Heart left ventricle (tissue), 13 donors: ENCODE results near the gene SCGB1C2.

ENCODE experiments used
- POLR2A ChIP-seq, 2 donors: fragments of 450-650 bp; IDR thresholded peaks; one replicate each; pipeline ENCODE4 v1.6.1; 2017; ENCODE audit warnings: antibody characterized with exemption in 2 of 2, mild to moderate bottlenecking in 2 of 2, moderate library complexity in 2 of 2
- TF ChIP-seq, protein P1 (sequence below), 12 donors: fragments of 200-600 bp; sonication (generic) in 4 of 12; IDR thresholded peaks; one replicate each; pipeline versions ENCODE4 v1.5.0 to v1.8.0; 2018 to 2022; ENCODE audit warnings: antibody characterized with exemption in 12 of 12, mild to moderate bottlenecking in 5 of 12
- donor health status: ischemic (EF 13 %, LVEDD 7.1; RV severe dilation, severe dysfunction).
- donor health status: DM: no; HTN: yes; CAD: no.
- donor health status: DM: no; HTN: no; CAD: no.
- donor health status: ischemic (EF 25% LVEDD 6.9; RV normal size, moderate dysfunction).
- donor health status: ischemic (EF 25% LVEDD 5.7; RV mildly dilated, moderate dysfunction).
- donor health status: ischemic (EF 35%, LVEDD 5.7; RV mildly dilated, moderate dysfunction).
- donor health status: nonischemic (EF 11% LVEDD 7.7; RV severe dilation, severe dysfunction).
- donor health status: DM: yes; HTN: yes; CAD: no.
- donor health status: PGD.
- donor health status: ischemic (EF 29% LVEDD 5.4; RV normal size, mild dysfunction).
- donor health status: nonischemic (EF 23%, LVEDD 6.1; RV moderate dilation, normal function).

DNA sequence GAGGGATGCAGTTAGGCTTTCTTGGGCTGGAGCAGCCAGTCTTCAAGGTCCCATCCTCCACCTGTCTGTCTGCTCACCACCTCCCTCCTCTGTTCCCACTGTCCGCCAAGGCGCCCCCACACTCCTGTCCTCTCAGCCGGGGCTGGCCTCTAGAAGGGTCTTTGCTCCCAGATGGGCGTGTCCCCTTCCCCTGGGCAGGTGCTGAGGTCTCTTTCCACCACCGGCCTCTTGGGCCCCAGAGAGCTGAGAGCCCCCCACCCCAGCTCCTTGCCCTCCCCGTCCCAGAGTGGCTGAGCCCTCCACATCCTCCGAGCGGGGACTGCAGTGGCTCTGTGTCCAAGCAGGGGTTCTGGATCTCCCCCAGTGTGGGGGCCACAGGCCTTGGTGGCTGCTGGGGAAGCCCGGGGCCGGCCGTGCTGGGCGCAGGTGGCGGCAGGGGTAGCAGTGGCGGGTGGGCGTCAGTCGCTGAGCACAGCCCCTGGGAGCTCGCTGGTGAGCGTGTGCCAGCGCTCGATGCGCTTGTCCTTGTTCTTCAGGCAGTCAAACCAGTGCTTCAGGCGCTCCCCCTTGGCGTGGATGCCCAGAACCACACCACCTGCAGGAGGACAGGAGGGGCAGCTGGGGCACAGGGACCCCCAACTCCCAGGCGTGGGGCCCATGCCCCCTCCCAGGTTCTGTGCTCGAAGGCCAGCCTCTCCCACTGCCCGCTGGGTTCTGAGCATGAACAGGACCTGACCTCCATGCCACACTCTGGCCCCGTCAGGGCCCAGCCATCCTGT, 9.8 kb downstream of the SCGB1C2 start:
- TF ChIP-seq, protein P1, sequence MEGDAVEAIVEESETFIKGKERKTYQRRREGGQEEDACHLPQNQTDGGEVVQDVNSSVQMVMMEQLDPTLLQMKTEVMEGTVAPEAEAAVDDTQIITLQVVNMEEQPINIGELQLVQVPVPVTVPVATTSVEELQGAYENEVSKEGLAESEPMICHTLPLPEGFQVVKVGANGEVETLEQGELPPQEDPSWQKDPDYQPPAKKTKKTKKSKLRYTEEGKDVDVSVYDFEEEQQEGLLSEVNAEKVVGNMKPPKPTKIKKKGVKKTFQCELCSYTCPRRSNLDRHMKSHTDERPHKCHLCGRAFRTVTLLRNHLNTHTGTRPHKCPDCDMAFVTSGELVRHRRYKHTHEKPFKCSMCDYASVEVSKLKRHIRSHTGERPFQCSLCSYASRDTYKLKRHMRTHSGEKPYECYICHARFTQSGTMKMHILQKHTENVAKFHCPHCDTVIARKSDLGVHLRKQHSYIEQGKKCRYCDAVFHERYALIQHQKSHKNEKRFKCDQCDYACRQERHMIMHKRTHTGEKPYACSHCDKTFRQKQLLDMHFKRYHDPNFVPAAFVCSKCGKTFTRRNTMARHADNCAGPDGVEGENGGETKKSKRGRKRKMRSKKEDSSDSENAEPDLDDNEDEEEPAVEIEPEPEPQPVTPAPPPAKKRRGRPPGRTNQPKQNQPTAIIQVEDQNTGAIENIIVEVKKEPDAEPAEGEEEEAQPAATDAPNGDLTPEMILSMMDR (IDR thresholded peaks at IDR 0.05): no peak
- no peak for TF ChIP-seq POLR2A (IDR thresholded peaks at IDR 0.05)
